ENCODE results near the gene HHATL. TPM values are rescaled to one million over a fixed set of nuclear protein-coding genes. Genes with fewer than 3 reads are reported as not detected.

Gene HHATL
- total RNA-seq, 2 donors from 2014 or later = 1.9 to 5.5 TPM

GRCh38 chr3:42649006-42649405, 53.6 kb downstream of the HHATL start:
- no peak for DNase-seq (ENCODE audit: low spot score)
- intact Hi-C loops (cut with DNase I) = no loop called here
- H3K27ac ChIP-seq = no peak overlapping the region
- no peaks in the 10 kb centered on the region for H3K4me1 ChIP-seq (replicated peaks)
- H3K9me3 ChIP-seq = no peaks in the 10 kb centered on the region
- no peak overlapping the region for H3K4me3 ChIP-seq
- H3K27me3 ChIP-seq (replicated peaks; ENCODE audit: insufficient read depth) = no peaks in the 10 kb centered on the region
- TF ChIP-seq, protein P1, sequence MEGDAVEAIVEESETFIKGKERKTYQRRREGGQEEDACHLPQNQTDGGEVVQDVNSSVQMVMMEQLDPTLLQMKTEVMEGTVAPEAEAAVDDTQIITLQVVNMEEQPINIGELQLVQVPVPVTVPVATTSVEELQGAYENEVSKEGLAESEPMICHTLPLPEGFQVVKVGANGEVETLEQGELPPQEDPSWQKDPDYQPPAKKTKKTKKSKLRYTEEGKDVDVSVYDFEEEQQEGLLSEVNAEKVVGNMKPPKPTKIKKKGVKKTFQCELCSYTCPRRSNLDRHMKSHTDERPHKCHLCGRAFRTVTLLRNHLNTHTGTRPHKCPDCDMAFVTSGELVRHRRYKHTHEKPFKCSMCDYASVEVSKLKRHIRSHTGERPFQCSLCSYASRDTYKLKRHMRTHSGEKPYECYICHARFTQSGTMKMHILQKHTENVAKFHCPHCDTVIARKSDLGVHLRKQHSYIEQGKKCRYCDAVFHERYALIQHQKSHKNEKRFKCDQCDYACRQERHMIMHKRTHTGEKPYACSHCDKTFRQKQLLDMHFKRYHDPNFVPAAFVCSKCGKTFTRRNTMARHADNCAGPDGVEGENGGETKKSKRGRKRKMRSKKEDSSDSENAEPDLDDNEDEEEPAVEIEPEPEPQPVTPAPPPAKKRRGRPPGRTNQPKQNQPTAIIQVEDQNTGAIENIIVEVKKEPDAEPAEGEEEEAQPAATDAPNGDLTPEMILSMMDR (IDR thresholded peaks at IDR 0.05) = no peak
- TF ChIP-seq POLR2AphosphoS5 (IDR thresholded peaks at IDR 0.05) = no peak
- no peak for TF ChIP-seq POLR2A (IDR thresholded peaks at IDR 0.05)
- WGBS = 75% methylated on average over 2 of the region's 2 CpGs
- H3K36me3 ChIP-seq = no peaks in the 10 kb centered on the region

DNA sequence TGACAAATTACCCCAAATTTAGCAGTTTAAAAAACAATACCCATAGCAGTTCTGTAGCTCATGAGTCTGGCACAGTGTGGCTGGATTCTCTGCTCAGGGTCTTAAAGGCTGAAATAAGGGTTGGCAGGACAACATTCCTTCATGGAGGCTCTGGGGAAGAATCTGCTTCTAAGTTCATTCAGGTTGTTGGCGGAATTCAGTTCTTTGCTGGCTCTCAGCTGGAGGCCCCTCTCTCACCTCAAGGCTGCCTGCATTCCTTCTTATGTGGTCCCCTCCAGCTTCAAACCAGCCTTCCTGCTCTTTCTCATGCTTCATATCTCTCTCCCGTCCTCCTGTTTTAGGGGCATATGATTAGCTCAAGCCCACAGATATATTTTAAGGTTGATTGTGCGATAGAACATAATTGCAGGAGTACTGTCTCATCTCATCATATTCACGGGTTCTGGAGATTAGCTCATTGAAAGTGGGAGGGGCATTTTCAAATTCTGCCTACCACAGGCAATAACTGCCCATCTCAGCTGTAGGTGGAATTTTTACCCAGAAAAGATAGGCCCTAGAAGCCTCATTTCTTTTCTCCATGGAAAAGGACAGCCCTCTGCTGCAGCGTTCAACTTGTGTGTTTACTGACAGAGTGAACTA, 54.7 kb downstream of the HHATL start:
- WGBS = 83% methylated on average over 5 of the region's 5 CpGs
- no peak overlapping the region for H3K27ac ChIP-seq
- H3K4me3 ChIP-seq = no peak overlapping the region
- DNase-seq (ENCODE audit: low spot score) = no peak
- no peaks in the 10 kb centered on the region for H3K36me3 ChIP-seq
- H3K4me1 ChIP-seq (replicated peaks) = no peaks in the 10 kb centered on the region
- no peaks in the 10 kb centered on the region for H3K27me3 ChIP-seq (replicated peaks; ENCODE audit: insufficient read depth)
- H3K9me3 ChIP-seq = no peaks in the 10 kb centered on the region
- intact Hi-C loops (cut with DNase I) = no loop called here
- TF ChIP-seq POLR2A (IDR thresholded peaks at IDR 0.05) (no peak), POLR2AphosphoS5 (IDR thresholded peaks at IDR 0.05) (no peak)
- TF ChIP-seq, protein P1 (IDR thresholded peaks at IDR 0.05) = no peak

Other genes with a start within 250 kb of the HHATL start
- 100 to 1,000 TPM in 1 of 2 donors, 10 to 100 TPM in 1; 98.5 to 226 TPM for gene VIPR1, start 200.2 kb downstream of the HHATL start, total RNA-seq
- gene SEC22C, start 120.8 kb downstream of the HHATL start, total RNA-seq = 100 to 1,000 TPM in 1 of 2 donors, 10 to 100 TPM in 1; 78.0 to 120 TPM
- 10 to 100 TPM; 23.0 to 43.3 TPM for gene SS18L2, start 111.9 kb downstream of the HHATL start, total RNA-seq
- 10 to 100 TPM; 42.2 to 91.6 TPM for gene NKTR, start 102.1 kb downstream of the HHATL start, total RNA-seq
- 10 to 100 TPM; 22.1 to 38.0 TPM for gene ZBTB47, start 49.1 kb downstream of the HHATL start, total RNA-seq
- gene KLHL40, start 17.3 kb downstream of the HHATL start, total RNA-seq = 1 to 10 TPM; 1.2 to 2.9 TPM
- gene CCDC13, start 70.5 kb upstream of the HHATL start, total RNA-seq = 1 to 10 TPM; 2.4 to 6.5 TPM
- 100 to 1,000 TPM in 1 of 2 donors, 10 to 100 TPM in 1; 91.0 to 135 TPM for gene HIGD1A, start 101.7 kb upstream of the HHATL start, total RNA-seq
- gene ACKR2, start 106.6 kb upstream of the HHATL start, total RNA-seq = 1 to 10 TPM in 1 of 2 donors, under 1 TPM in 1; 0.55 to 1.9 TPM
- not detected for gene CYP8B1, start 173.1 kb upstream of the HHATL start, total RNA-seq
- gene ZNF662, start 203.3 kb upstream of the HHATL start, total RNA-seq = 10 to 100 TPM in 1 of 2 donors, 1 to 10 TPM in 1; 8.6 to 15.5 TPM